ENCODE results near the gene CHCHD3.
"Not testable (repeated sequence)": the region's sequence is repeated elsewhere in the genome, so short reads cannot be mapped to it uniquely, and the experiment has no call there.

The CHCHD3 gene

GRCh38 chr7:132897093-132897687 is 184.7 kb downstream of the CHCHD3 start:
- DNase-seq = no peak

GRCh38 chr7:132895231-132895630 is 186.7 kb downstream of the CHCHD3 start:
- no peak for DNase-seq

- no peak for DNase-seq
These were observed 188.3 kb downstream of the CHCHD3 start for GRCh38 chr7:132893560-132893959.

- not testable (repeated sequence) for DNase-seq
These were observed 189.1 kb downstream of the CHCHD3 start for GRCh38 chr7:132892744-132893143.

- no peak for DNase-seq
These were observed 190.3 kb downstream of the CHCHD3 start for GRCh38 chr7:132891554-132891953.

- DNase-seq = no peak
These were observed 199.0 kb downstream of the CHCHD3 start for GRCh38 chr7:132882714-132883428.

GRCh38 chr7:132881317-132881716 is 200.6 kb downstream of the CHCHD3 start:
- no peak for DNase-seq

GRCh38 chr7:132879579-132879978 is 202.3 kb downstream of the CHCHD3 start:
- no peak for DNase-seq

GRCh38 chr7:132878204-132878919 is 203.5 kb downstream of the CHCHD3 start:
- DNase-seq = peak in 1 of 2 experiments; percentile 31

- no peak for DNase-seq
These were observed 204.3 kb downstream of the CHCHD3 start for GRCh38 chr7:132877573-132877972.

GRCh38 chr7:132876576-132876975 is 205.3 kb downstream of the CHCHD3 start:
- no peak for DNase-seq

- no peak for DNase-seq
These were observed 209.9 kb downstream of the CHCHD3 start for GRCh38 chr7:132872034-132872433.

- DNase-seq = no peak
These were observed 210.5 kb downstream of the CHCHD3 start for GRCh38 chr7:132871419-132871818.

GRCh38 chr7:132869166-132869861 is 212.6 kb downstream of the CHCHD3 start:
- no peak for DNase-seq

- no peak for DNase-seq
These were observed 215.3 kb downstream of the CHCHD3 start for GRCh38 chr7:132866551-132866950.

GRCh38 chr7:132866144-132866531 is 215.8 kb downstream of the CHCHD3 start:
- no peak for DNase-seq

- DNase-seq = no peak
These were observed 216.3 kb downstream of the CHCHD3 start for GRCh38 chr7:132865366-132866143.

- no peak for DNase-seq
These were observed 219.8 kb downstream of the CHCHD3 start for GRCh38 chr7:132861940-132862554.

GRCh38 chr7:132861424-132861823 is 220.5 kb downstream of the CHCHD3 start:
- no peak for DNase-seq

- no peak for DNase-seq
These were observed 222.7 kb downstream of the CHCHD3 start for GRCh38 chr7:132859199-132859598.

- no peak for DNase-seq
These were observed 223.1 kb downstream of the CHCHD3 start for GRCh38 chr7:132858760-132859159.

GRCh38 chr7:132858251-132858650 is 223.6 kb downstream of the CHCHD3 start:
- no peak for DNase-seq
